CD4-positive, alpha-beta T cell treated with Interleukin-12 subunit alpha and Interleukin-12 subunit beta, for 1 hour (primary cell): ENCODE measurements around the gene KRTAP8-1.

ENCODE experiments used
- DNase-seq: peaks from one replicate; pipeline ENCODE4 v3.0.0-alpha.2; 2020

KRTAP8-1 gene, protein sequence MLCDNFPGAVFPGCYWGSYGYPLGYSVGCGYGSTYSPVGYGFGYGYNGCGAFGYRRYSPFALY

GRCh38 chr21:30813174-30813573 lies at the start of gene KRTAP8-1:
TSS of gene KRTAP8-1 (minus strand) at chr21:30813274. CDS start at chr21:30813220, 54 bp downstream.
- no peak for DNase-seq

GRCh38 chr21:30847627-30848500 lies 34.8 kb upstream of the KRTAP8-1 start:
- DNase-seq, result no peak

DNA sequence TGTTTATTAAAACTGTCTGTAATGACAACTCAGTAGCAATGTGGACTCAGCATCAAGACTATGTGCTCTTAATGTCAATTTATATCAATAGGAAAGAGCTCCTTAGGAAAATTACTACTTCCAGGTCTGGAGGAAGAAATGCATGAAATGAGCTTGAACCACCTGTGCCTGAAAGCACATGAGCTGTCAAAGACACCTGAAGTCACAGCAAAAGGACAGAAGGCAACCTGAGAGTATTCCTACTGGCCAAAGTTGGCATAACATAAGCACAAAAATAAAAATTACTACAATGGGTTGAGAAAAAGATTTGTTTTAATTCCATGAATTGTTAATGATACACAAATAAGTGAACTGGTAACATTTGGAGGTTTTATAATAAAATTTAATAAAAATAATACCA lies 29.9 kb upstream of the KRTAP8-1 start:
- no peak for DNase-seq

DNA sequence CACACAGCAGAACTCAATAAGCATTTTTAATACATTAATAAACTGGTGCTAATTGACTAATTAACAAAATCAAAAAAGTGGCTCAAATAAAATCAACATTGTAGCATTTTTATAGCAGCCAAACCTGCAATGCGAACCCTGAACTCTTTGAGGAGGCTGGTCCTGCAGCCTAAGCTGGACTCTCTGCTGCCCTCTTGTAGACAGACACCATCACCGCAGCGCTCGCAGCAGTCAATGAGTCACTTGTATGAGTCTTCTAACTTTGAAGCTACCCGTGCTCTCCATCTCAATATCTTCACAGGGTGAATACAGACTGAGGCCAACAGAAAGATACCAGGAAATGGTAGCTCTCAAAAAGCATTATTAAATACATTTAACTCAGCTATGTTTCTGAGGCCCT lies 26.2 kb upstream of the KRTAP8-1 start:
- DNase-seq, result peak; percentile 5

GRCh38 chr21:30838536-30838935 lies 25.5 kb upstream of the KRTAP8-1 start:
- DNase-seq, result no peak

DNA sequence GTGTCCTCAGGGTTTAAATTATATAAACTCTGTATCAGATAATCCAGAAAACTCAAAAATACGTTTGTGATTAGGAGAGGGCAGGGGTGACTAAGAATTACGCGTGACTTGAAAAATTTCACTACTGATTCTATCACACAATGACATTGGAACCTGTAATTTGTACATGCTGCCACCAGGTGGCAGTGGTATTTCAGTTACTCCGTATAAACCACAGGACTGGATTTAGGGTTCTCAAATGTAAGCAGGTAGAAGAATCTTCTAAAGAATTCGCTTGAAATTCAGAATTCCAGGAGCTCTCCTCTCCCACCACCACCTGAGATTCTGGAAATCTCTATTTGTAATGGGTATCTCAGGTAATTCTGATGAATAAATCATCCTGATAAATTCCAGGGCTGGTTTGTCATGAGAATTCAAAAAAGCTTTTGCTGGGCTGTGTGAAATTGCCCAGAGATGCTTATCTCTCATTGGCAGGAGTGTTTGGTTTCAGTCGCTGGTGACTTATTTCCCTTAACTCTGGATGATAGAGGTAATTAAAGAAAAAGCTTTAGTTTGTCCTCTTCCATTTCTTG lies 18.2 kb upstream of the KRTAP8-1 start:
- peak; percentile 46 for DNase-seq

DNA sequence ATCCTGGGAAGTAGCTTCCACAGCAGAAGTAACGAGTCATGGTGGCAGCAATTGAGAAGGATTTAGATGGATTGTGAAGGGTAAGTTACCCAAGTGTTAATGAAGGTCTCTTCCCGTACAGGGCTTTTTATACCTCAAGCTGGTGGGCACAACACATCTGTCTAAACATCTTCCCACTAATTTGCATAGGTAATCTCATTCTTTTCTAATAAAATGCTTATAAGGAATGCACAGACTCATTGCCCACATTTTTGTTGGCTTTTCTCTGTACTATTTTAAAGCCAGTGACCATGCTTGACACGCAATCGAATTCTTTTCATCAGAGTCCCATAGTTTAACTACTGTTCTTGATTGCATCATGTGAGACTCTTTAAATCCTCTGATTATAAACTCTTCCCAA lies 16.6 kb upstream of the KRTAP8-1 start, which contains the start of gene KRTAP7-1:
Gene KRTAP7-1 (minus strand): TSS at position 101 of the 400 bp plus-strand sequence. CDS start 61 bp downstream, at position 40.
- DNase-seq, result no peak

DNA sequence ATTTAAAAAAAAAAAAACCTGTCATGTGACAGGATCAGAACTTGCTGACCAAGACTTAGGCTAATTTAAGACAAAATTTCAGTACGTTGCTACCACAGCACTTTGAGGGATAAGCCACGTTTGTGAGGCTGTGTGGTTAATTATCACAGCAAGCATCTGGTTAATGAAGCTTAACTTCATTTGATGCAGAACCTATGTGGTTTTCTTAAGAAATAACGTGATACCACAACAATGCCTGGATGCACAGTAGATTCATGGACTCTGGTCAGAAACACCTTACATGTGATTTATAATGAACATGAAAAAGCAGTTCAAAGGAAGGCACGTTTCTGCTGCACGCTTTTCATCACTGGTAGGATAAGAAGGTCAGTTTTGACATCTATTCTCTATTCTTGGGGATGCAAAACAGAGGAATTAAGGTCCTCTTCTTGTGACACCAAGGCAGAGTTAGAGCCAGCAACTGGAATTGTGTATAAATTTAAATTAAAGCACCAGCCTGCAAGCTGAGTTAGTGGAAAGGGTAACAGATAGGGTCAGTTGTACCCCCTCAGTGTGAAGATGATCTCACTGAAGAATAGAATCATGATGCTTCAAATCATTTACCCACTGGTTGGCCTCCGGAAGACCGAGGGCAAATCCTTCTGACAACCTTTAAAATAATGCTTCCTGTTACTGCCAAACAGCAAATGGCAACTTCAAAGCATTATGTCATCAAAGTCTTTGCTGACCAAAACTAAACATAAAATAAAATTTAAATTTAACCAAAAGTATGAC lies 6.0 kb upstream of the KRTAP8-1 start:
- no peak for DNase-seq

GRCh38 chr21:30800605-30801004 lies 12.5 kb downstream of the KRTAP8-1 start:
- DNase-seq, result no peak

DNA sequence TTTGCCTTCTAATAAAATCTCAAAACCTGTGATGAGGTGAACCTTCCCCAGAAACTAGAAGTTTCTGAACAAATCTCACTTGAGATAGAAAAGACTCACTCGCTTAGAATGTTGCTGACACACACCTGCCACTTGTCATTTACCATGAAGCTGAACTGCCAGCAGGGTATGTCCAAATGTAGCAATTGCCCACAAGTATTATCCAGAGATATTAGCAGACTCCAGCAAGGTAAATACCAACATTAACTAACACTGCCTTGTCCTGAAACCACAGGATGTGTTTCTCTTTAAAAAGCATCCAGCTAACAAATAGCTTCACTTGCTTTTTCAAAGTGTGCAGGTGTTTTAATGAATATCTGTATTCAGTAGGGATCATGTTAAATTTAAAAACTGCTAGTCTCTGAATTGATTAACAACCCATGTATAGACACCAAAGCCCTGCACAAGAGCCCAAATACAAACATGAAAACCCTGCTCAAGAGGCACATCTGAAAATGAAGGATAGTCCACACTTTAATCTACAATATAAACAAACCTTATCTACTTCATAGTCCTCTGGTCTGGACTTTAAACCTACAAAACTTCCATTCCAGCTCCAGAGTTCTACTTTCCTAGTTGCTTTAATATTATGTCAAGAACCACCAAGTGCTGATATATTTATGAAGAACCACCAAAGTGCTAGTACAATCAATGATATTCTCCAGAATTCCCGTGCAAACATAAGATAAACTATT lies 19.3 kb downstream of the KRTAP8-1 start:
- DNase-seq, result no peak

DNA sequence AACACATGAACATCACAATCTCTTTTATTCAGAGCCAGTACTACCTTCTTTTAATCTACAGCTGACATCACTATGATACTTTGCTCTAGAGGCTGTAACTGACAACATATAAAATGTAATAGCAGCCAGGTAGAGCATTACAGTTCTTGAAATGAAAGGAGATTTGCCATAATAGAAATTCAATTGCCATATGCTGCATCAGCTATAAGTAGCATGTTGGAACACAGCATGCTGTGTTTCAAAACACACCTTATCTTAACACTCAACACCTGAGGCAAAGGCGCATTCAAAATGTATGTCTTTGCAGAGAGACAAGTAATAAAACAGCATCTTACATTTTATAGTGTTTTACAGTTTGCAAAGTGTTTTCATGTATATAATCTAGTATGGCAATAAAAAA lies 33.8 kb downstream of the KRTAP8-1 start:
- DNase-seq, result no peak

DNA sequence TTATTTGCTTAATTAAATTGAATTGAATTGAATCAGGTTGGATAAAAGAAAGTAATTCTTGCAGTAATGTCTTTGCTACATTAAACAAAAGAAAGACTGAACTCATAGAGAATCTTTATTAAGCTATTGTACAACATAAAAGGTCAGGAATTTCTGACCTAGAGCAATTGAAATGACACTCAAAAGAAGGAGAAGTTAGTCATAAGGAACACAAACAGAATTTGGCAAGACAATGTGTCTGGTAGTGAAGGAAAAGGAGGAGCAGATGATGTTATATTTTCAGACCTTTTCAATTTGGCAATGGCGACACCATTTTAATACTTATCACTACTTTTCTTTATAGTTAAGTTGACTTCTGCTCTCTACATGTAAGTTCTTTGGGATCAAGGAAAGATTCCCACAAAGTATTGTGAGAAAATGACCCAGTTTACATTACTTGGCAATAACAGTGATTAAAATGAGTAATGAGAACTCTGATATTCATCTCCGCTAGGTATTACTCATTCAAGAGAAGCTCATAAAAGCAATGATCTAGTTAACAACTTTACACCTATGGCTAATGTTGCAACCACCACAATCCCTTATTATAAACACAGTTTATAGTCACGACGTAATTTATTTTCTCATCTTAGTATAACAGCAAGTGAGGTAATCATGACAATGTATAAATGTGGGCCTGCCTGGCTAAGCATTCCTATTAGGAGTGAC lies 43.2 kb downstream of the KRTAP8-1 start:
- DNase-seq, result no peak
